GF-D8 (cell line): ENCODE results near the gene NKX2-4.
A peak's percentile ranks its signal among the peaks of the same experiment; 100 is the strongest.

ENCODE experiments used
- DNase-seq: peaks from one replicate; lab custom pipeline; 2025; lab: John Stamatoyannopoulos, UW

NKX2-4 gene

DNA sequence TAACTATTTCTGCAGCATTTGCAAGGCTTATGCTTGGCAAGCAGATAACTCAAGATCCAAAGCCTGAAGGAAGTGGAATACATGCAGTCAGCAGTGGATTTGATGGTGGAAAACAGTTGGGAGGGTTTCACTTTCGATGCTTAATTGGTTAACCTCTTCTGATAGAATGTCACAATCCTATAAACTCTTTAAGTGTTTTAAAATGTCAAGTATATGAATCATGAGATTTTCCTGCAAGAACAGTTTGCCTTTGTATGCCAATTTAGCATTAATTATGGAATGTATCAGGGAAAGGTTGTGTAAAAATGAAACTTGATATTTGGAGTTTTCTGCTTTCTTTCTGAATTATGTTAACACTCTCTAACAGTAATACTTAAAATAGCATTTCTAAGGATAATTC lies 36.6 kb downstream of the NKX2-4 start:
- DNase-seq, result no peak

DNA sequence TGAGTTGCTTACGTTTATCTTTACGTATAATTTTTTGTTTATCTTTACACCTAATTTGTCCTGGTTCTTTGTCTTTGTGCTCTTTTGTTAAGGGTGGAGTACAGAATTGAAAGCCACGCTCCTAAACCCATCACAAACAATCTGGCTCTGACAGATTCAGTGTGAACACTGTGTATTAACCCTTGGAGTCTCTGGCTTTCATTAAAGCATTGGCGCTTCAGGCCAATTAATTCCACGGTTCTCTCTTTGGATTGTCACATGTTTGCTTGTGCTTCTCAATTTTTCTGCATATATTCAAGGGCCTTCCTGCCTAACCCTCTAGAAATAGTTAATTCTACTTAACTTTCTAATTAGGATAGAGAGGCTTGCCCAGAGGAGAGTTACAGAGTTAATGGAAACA lies 38.6 kb downstream of the NKX2-4 start:
- DNase-seq, result no peak

DNA sequence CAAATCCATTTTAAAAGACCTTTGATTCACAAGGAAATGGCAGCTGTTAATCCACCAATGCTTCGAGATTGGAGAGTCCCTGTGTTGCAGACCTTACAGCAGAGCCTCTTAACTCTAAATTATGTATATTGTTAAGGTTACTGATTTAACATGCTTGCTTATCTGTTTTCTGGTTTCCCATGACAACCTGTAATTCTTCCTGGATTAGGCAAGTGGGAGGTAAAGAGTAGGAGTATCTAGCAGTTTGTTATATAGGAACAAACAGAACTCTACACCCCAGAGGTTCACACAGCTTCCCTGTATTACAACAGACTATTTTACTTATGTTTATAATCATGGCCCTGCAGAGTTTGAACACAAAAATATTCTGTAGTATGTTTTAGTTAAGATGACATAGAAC lies 39.5 kb downstream of the NKX2-4 start:
- DNase-seq, result peak; percentile 55

DNA sequence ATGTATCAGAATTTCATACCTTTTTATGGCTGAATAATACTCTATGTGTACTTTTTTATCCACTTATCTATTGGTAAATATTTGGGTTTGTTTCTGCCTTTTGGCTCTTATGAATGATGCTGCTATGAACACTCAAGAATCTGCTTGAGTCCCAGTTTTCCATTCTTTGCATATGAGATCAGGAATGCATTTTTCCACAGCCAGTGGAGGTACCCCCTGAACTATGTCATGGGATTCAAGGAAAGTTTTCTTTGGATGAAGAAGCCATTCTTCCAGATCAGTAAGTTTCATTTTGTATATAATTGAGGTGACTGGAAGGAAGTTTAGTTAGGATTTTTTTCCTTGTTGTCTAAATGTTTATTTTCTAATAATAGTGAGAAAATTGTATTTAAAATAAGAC lies 40.9 kb downstream of the NKX2-4 start:
- no peak for DNase-seq

DNA sequence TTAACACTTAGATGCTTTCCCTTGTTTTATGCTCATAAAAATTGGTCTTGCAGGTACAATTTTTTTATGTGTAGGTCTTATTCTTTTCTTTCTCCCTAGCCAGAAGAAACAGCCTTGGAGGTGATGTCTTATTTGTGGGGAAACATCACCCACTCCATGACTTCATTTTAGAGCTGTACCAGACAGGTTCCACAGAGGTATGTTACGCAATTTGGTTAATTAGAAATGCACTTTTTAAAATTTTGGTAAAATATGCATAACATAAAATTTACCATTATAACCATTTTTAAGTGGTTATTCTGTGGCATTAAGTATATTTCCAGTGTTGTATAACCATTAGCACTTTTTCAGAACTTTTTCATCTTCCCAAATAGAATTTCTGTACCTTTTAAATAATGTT lies 41.3 kb downstream of the NKX2-4 start:
- DNase-seq, result no peak

DNA sequence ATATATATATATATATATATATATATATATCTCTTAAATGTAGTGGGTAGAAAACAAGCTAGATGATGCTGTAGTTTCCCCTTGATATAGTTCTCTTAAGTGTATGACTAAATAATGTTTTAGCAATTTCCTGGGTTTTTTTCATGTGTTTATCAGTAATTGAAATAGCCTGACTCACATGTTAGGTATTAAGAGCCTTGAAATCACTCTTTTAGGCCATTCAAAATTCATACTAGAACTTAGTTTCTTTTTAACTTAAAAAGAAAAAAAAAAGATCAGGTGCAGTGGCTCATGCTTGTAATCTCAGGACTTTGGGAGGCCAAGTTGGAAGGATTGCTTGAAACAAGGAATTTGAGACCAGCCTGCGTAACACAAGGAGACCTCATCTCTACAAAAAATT lies 44.1 kb downstream of the NKX2-4 start:
- DNase-seq, result no peak

DNA sequence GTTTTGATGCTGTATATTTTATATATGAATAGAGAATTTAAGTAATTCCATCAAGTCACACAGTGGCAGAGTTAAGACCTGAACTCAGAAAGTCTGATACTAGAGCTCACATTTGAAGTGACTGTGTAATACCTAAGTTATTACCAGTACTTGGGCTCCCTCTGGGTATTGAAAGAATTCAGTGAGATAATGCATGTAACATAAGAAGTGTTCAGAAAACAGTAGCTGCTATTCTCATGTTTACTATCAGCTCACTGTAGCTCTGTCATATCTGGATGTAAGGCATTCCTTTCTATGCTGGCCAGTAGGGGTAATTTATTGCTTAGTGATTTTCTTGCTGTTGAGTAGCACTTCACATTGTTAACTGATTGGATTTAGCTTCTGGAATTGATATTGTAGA lies 44.6 kb downstream of the NKX2-4 start:
- no peak for DNase-seq
